HS-5 (cell line): Measurements from ENCODE around the gene RO60.

ENCODE experiments used
- DNase-seq: peaks from one replicate; pipeline ENCODE4 v3.0.0-alpha.2; 2012; ENCODE audit warnings: low read depth

The RO60 gene

GRCh38 chr1:193108471-193108870 is 49.1 kb downstream of the RO60 start:
- DNase-seq, result no peak
